AG09319 (cell line): ENCODE data around the gene DHX35.

ENCODE experiments used
- DNase-seq: peaks from one replicate; pipeline ENCODE4 v3.0.0-alpha.2; 2010; ENCODE audit warnings: low read depth; ENCODE audit errors: extremely low read depth
- CTCF ChIP-seq: IDR thresholded peaks from 2 replicates; pipeline ENCODE4 v1.5.1; 2011; ENCODE audit warnings: low read depth, mild to moderate bottlenecking, inconsistent platforms, low read length, moderate library complexity

Gene DHX35

GRCh38 chr20:38962044-38962927 lies at the start of gene DHX35:
Gene DHX35, plus strand, starts transcription at chr20:38962344. Its CDS starts 24 bp downstream, at chr20:38962368.
- TF ChIP-seq CTCF: peak; percentile 47

GRCh38 chr20:38915355-38915754 lies 46.8 kb upstream of the DHX35 start:
- no peak for DNase-seq
- TF ChIP-seq CTCF: no peak

More at GRCh38 chr20:38962044-38962927, at the start of gene DHX35:
- peak; percentile 89 for DNase-seq

GRCh38 chr20:38917657-38918056 lies 44.5 kb upstream of the DHX35 start:
- DNase-seq: no peak
- TF ChIP-seq CTCF: no peak

GRCh38 chr20:38918172-38918571 lies 44.0 kb upstream of the DHX35 start:
- DNase-seq: no peak
- TF ChIP-seq CTCF: no peak

- no peak for TF ChIP-seq CTCF
- no peak for DNase-seq
Observed at GRCh38 chr20:38919683-38920082, 42.5 kb upstream of the DHX35 start.

- TF ChIP-seq CTCF: no peak
Observed at GRCh38 chr20:38920411-38920810, 41.7 kb upstream of the DHX35 start.

GRCh38 chr20:38920851-38921250 lies 41.3 kb upstream of the DHX35 start:
- no peak for TF ChIP-seq CTCF

More at GRCh38 chr20:38920411-38920810, 41.7 kb upstream of the DHX35 start:
- no peak for DNase-seq

More at GRCh38 chr20:38920851-38921250, 41.3 kb upstream of the DHX35 start:
- DNase-seq: no peak
